Measurements from ENCODE around the gene WWTR1.

The WWTR1 gene

GRCh38 chr3:149621218-149622005 lies 36.4 kb downstream of the WWTR1 start:
- DNase-seq (ENCODE audit: low spot score) = no peak

GRCh38 chr3:149620291-149621020 lies 37.4 kb downstream of the WWTR1 start:
- DNase-seq (ENCODE audit: low spot score) = no peak

- DNase-seq (ENCODE audit: low spot score) = no peak
These were observed 38.7 kb downstream of the WWTR1 start for GRCh38 chr3:149619136-149619535.

- DNase-seq (ENCODE audit: low spot score) = peak; percentile 53
These were observed 39.4 kb downstream of the WWTR1 start for GRCh38 chr3:149618151-149619123.

GRCh38 chr3:149615731-149616221 lies 42.0 kb downstream of the WWTR1 start:
- no peak for DNase-seq (ENCODE audit: low spot score)

GRCh38 chr3:149613988-149614387 lies 43.8 kb downstream of the WWTR1 start:
- DNase-seq (ENCODE audit: low spot score) = no peak

GRCh38 chr3:149612456-149612855 lies 45.4 kb downstream of the WWTR1 start:
- no peak for DNase-seq (ENCODE audit: low spot score)

- DNase-seq (ENCODE audit: low spot score) = no peak
These were observed 46.7 kb downstream of the WWTR1 start for GRCh38 chr3:149611149-149611548.

- peak; percentile 87 for DNase-seq (ENCODE audit: low spot score)
These were observed 47.3 kb downstream of the WWTR1 start for GRCh38 chr3:149610351-149611105.

- no peak for DNase-seq (ENCODE audit: low spot score)
These were observed 48.2 kb downstream of the WWTR1 start for GRCh38 chr3:149609595-149609994.

- DNase-seq (ENCODE audit: low spot score) = no peak
These were observed 48.8 kb downstream of the WWTR1 start for GRCh38 chr3:149608987-149609386.

GRCh38 chr3:149605902-149606301 lies 51.9 kb downstream of the WWTR1 start:
- DNase-seq (ENCODE audit: low spot score) = no peak

GRCh38 chr3:149604125-149604875 lies 53.5 kb downstream of the WWTR1 start:
- no peak for DNase-seq (ENCODE audit: low spot score)

GRCh38 chr3:149603126-149604074 lies 54.4 kb downstream of the WWTR1 start:
- no peak for DNase-seq (ENCODE audit: low spot score)

GRCh38 chr3:149600634-149601033 lies 57.2 kb downstream of the WWTR1 start:
- DNase-seq (ENCODE audit: low spot score) = no peak

GRCh38 chr3:149599236-149599635 lies 58.6 kb downstream of the WWTR1 start:
- peak; percentile 15 for DNase-seq (ENCODE audit: low spot score)

- no peak for DNase-seq (ENCODE audit: low spot score)
These were observed 61.6 kb downstream of the WWTR1 start for GRCh38 chr3:149596134-149596770.

- DNase-seq (ENCODE audit: low spot score) = no peak
These were observed 64.2 kb downstream of the WWTR1 start for GRCh38 chr3:149593418-149594160.
